ENCODE data around the gene KLHL34.

The KLHL34 gene
- long read RNA-seq, result 0 reads

GRCh38 chrX:21658152-21658737 lies at the start of gene KLHL34:
Gene KLHL34 (minus strand): TSS chrX:21658330. CDS start chrX:21657788, 542 bp downstream.
- no peak within 1 kb of the TSS for H3K27ac ChIP-seq (replicated peaks)
- no peak within 1 kb of the TSS for H3K4me3 ChIP-seq (replicated peaks; ENCODE audit: insufficient read depth, low read length)
- TF ChIP-seq GABPA (IDR thresholded peaks at IDR 0.05; ENCODE audit: low read depth) (no peak), REST (IDR thresholded peaks at IDR 0.05; ENCODE audit: insufficient replicate concordance, low read depth) (no peak), SPI1 (IDR thresholded peaks at IDR 0.05; ENCODE audit: borderline replicate concordance, low read depth) (no peak)
- peaks cover 3% of the 10 kb centered on the region for H3K27me3 ChIP-seq (ENCODE audit: insufficient read depth, poor library complexity, severe bottlenecking)
- DNase-seq (ENCODE audit: low read depth in 1 of 2, low spot score in 1 of 2), result no peak

GRCh38 chrX:21705225-21705624 lies 47.1 kb upstream of the KLHL34 start:
- Histone ChIP-seq H3K27me3 (ENCODE audit: insufficient read depth, poor library complexity, severe bottlenecking) (no peaks in the 10 kb centered on the region), H3K27ac (replicated peaks) (no peak overlapping the region), H3K4me3 (replicated peaks; ENCODE audit: insufficient read depth, low read length) (no peak overlapping the region)
- no peak for DNase-seq (ENCODE audit: low read depth in 1 of 2, low spot score in 1 of 2)
- TF ChIP-seq SPI1 (IDR thresholded peaks at IDR 0.05; ENCODE audit: borderline replicate concordance, low read depth), result no peak
- TF ChIP-seq POLR2AphosphoS5 (IDR thresholded peaks at IDR 0.05; ENCODE audit: low read depth), result no peak
- TF ChIP-seq REST (IDR thresholded peaks at IDR 0.05; ENCODE audit: insufficient replicate concordance, low read depth), result no peak
- no peak for TF ChIP-seq CTCF (IDR thresholded peaks at IDR 0.05; ENCODE audit: insufficient read depth, low read length)
- no peak for TF ChIP-seq GABPA (IDR thresholded peaks at IDR 0.05; ENCODE audit: low read depth)

- DNase-seq (ENCODE audit: low read depth in 1 of 2, low spot score in 1 of 2), result no peak
- no peak overlapping the region for H3K27ac ChIP-seq (replicated peaks)
- TF ChIP-seq REST (IDR thresholded peaks at IDR 0.05; ENCODE audit: insufficient replicate concordance, low read depth), result no peak
- TF ChIP-seq CTCF (IDR thresholded peaks at IDR 0.05; ENCODE audit: insufficient read depth, low read length), result no peak
- no peak for TF ChIP-seq GABPA (IDR thresholded peaks at IDR 0.05; ENCODE audit: low read depth)
- no peak for TF ChIP-seq SPI1 (IDR thresholded peaks at IDR 0.05; ENCODE audit: borderline replicate concordance, low read depth)
- no peak for TF ChIP-seq POLR2AphosphoS5 (IDR thresholded peaks at IDR 0.05; ENCODE audit: low read depth)
Measured at GRCh38 chrX:21702725-21703124, 44.6 kb upstream of the KLHL34 start.

More at GRCh38 chrX:21702725-21703124, 44.6 kb upstream of the KLHL34 start:
- Histone ChIP-seq H3K27me3 (ENCODE audit: insufficient read depth, poor library complexity, severe bottlenecking) (no peaks in the 10 kb centered on the region), H3K4me3 (replicated peaks; ENCODE audit: insufficient read depth, low read length) (no peak overlapping the region)

All from HL-60 (cell line).